BE2C (cell line): ENCODE results near the gene ZRANB3.

Experiments
- DNase-seq: peaks from one replicate; pipeline ENCODE4 v3.0.0-alpha.2; 2020
- H3K27me3 ChIP-seq: fragments of 250-450 bp; sonication (Bioruptor Pico); 2 replicates; pipeline ENCODE4 v1.5.1; 2020; ENCODE audit warnings: mild to moderate bottlenecking
- H3K36me3 ChIP-seq: fragments of 250-450 bp; sonication (Bioruptor Pico); 2 replicates; pipeline ENCODE4 v1.5.1; 2020; ENCODE audit warnings: mild to moderate bottlenecking
- H3K4me1 ChIP-seq: fragments of 250-450 bp; sonication (Bioruptor Pico); 2 replicates; pipeline ENCODE4 v1.5.1; 2020
- H3K4me3 ChIP-seq: 2 replicates; pipeline ENCODE4 v1.5.1; 2011; ENCODE audit warnings: low read depth, low read length
- H3K9me3 ChIP-seq: fragments of 250-450 bp; sonication (Bioruptor Pico); 2 replicates; pipeline ENCODE4 v1.5.1; 2020
- CTCF ChIP-seq: IDR thresholded peaks from 2 replicates; pipeline ENCODE4 v1.5.1; 2012; ENCODE audit warnings: mild to moderate bottlenecking, low read depth, low read length

The ZRANB3 gene

GRCh38 chr2:135189148-135189547, 341.9 kb downstream of the ZRANB3 start:
- no peak overlapping the region for H3K4me3 ChIP-seq
- no peaks in the 10 kb centered on the region for H3K27me3 ChIP-seq
- no peaks in the 10 kb centered on the region for H3K4me1 ChIP-seq
- no peaks in the 10 kb centered on the region for H3K9me3 ChIP-seq
- no peak for DNase-seq
- TF ChIP-seq CTCF, result no peak
- no peaks in the 10 kb centered on the region for H3K36me3 ChIP-seq

GRCh38 chr2:135187270-135187669, 343.7 kb downstream of the ZRANB3 start:
- no peak for TF ChIP-seq CTCF
- DNase-seq, result no peak

GRCh38 chr2:135186054-135186453, 345.0 kb downstream of the ZRANB3 start:
- TF ChIP-seq CTCF, result no peak
- Histone ChIP-seq H3K4me3 (no peak overlapping the region), H3K4me1 (no peaks in the 10 kb centered on the region), H3K9me3 (no peaks in the 10 kb centered on the region), H3K27me3 (no peaks in the 10 kb centered on the region), H3K36me3 (no peaks in the 10 kb centered on the region)
- no peak for DNase-seq

More at GRCh38 chr2:135187270-135187669, 343.7 kb downstream of the ZRANB3 start:
- Histone ChIP-seq H3K4me3 (no peak overlapping the region), H3K27me3 (no peaks in the 10 kb centered on the region), H3K9me3 (no peaks in the 10 kb centered on the region), H3K4me1 (no peaks in the 10 kb centered on the region), H3K36me3 (no peaks in the 10 kb centered on the region)

GRCh38 chr2:135183822-135184221, 347.2 kb downstream of the ZRANB3 start:
- TF ChIP-seq CTCF, result no peak
- Histone ChIP-seq H3K9me3 (no peaks in the 10 kb centered on the region), H3K27me3 (no peaks in the 10 kb centered on the region), H3K4me1 (no peaks in the 10 kb centered on the region), H3K4me3 (no peak overlapping the region), H3K36me3 (no peaks in the 10 kb centered on the region)
- DNase-seq, result no peak

GRCh38 chr2:135182601-135183000, 348.4 kb downstream of the ZRANB3 start:
- TF ChIP-seq CTCF, result no peak
- no peaks in the 10 kb centered on the region for H3K9me3 ChIP-seq
- no peaks in the 10 kb centered on the region for H3K27me3 ChIP-seq
- no peaks in the 10 kb centered on the region for H3K36me3 ChIP-seq
- DNase-seq, result no peak
- H3K4me3 ChIP-seq, result no peak overlapping the region
- no peaks in the 10 kb centered on the region for H3K4me1 ChIP-seq

GRCh38 chr2:135182190-135182589, 348.8 kb downstream of the ZRANB3 start:
- DNase-seq, result no peak
- Histone ChIP-seq H3K36me3 (no peaks in the 10 kb centered on the region), H3K4me3 (no peak overlapping the region), H3K4me1 (no peaks in the 10 kb centered on the region), H3K27me3 (no peaks in the 10 kb centered on the region), H3K9me3 (no peaks in the 10 kb centered on the region)
- TF ChIP-seq CTCF, result no peak
